HepG2 (cell line): ENCODE results near the gene LRRN4CL.
A peak's percentile ranks its signal among the peaks of the same experiment; 100 is the strongest.

ENCODE experiments used
- CC2D1A ChIP-seq: sonication (generic); formaldehyde crosslinking; IDR thresholded peaks from 2 replicates; pipeline ENCODE4 v1.8.1; 2023; ENCODE audit warnings: mild to moderate bottlenecking, missing genetic modification reagents
- ESRRA ChIP-seq: sonication (generic); formaldehyde crosslinking; IDR thresholded peaks from 2 replicates; pipeline ENCODE4 v1.5.1; 2020; ENCODE audit warnings: mild to moderate bottlenecking, low read depth, missing genetic modification reagents
- FOXA3 ChIP-seq: IDR thresholded peaks from 2 replicates; pipeline ENCODE4 v1.6.1; 2016; ENCODE audit warnings: missing genetic modification reagents, missing compliant biosample characterization
- FOXM1 ChIP-seq: sonication (generic); formaldehyde crosslinking; IDR thresholded peaks from 2 replicates; pipeline ENCODE4 v1.5.0; 2020; ENCODE audit warnings: missing genetic modification reagents
- RFX5 ChIP-seq: IDR thresholded peaks from 2 replicates; pipeline ENCODE4 v1.6.1; 2011; ENCODE audit warnings: low read depth, low read length, improper control_type of control experiment
- SALL2 ChIP-seq: sonication (generic); formaldehyde crosslinking; IDR thresholded peaks from 2 replicates; pipeline ENCODE4 v1.8.1; 2023; ENCODE audit warnings: mild to moderate bottlenecking, missing genetic modification reagents, inconsistent platforms
- ZNF274 ChIP-seq: sonication (generic); formaldehyde crosslinking; IDR thresholded peaks from 2 replicates; pipeline ENCODE4 v1.5.1; 2020; ENCODE audit warnings: mild to moderate bottlenecking, missing genetic modification reagents
- TF ChIP-seq, protein P1 (sequence below): sonication (generic); formaldehyde crosslinking; IDR thresholded peaks from 2 replicates; pipeline ENCODE4 v1.5.0; 2020; ENCODE audit warnings: mild to moderate bottlenecking, missing genetic modification reagents, moderate library complexity
- TF ChIP-seq, protein P2 (sequence below): IDR thresholded peaks from 2 replicates; pipeline ENCODE4 v1.6.1; 2012; ENCODE audit warnings: inconsistent platforms

DNA sequence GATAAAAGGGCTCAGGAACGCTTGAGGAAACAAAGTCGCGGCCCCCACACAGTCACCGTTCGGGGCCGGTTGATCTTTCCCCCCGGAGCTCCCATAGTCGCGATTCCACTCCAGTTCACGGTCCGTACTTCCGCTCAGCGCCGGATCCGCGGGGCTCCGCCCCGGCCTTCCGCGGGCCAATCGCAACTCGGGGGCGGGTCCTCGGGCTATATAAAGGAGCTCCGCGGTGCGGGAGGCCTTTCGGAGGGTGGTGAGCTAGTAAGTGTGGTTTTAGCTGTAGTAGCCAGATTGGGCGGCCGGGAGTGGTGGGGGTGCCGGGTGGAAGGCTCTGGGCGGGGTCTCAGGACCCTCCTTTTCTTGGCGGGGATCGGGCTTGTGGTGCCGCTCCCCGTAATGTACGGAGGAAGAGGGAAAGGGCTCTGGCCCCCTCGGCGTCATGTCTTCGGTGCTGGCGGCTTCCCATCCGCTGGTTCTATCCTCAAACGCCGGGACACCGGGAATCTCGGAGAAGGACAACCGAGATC, 24.2 kb downstream of the LRRN4CL start, which contains the start of the genes C11orf98 and CSKMT:
- TF ChIP-seq ZNF274 (CRISPR knock-in tag), result no peak; the same call in 1 of the 2 replicates
- TF ChIP-seq FOXA3 (CRISPR knock-in tag), result peak; percentile 33; the same call in 1 of the 2 replicates
- TF ChIP-seq ESRRA (CRISPR knock-in tag), result peak; percentile 58
- TF ChIP-seq FOXM1 (CRISPR knock-in tag), result no peak
- TF ChIP-seq, protein P1, sequence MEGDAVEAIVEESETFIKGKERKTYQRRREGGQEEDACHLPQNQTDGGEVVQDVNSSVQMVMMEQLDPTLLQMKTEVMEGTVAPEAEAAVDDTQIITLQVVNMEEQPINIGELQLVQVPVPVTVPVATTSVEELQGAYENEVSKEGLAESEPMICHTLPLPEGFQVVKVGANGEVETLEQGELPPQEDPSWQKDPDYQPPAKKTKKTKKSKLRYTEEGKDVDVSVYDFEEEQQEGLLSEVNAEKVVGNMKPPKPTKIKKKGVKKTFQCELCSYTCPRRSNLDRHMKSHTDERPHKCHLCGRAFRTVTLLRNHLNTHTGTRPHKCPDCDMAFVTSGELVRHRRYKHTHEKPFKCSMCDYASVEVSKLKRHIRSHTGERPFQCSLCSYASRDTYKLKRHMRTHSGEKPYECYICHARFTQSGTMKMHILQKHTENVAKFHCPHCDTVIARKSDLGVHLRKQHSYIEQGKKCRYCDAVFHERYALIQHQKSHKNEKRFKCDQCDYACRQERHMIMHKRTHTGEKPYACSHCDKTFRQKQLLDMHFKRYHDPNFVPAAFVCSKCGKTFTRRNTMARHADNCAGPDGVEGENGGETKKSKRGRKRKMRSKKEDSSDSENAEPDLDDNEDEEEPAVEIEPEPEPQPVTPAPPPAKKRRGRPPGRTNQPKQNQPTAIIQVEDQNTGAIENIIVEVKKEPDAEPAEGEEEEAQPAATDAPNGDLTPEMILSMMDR, result no peak
- TF ChIP-seq CC2D1A (CRISPR knock-in tag), result 0 out of 2 replicates have a peak, but pooled peaks have one; percentile 74
- TF ChIP-seq, protein P2, sequence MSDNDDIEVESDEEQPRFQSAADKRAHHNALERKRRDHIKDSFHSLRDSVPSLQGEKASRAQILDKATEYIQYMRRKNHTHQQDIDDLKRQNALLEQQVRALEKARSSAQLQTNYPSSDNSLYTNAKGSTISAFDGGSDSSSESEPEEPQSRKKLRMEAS, result peak; percentile 64; the same call in 1 of the 2 replicates
- TF ChIP-seq SALL2 (CRISPR knock-in tag), result 0 out of 2 replicates have a peak, but pooled peaks have one; percentile 23
- no peak for TF ChIP-seq RFX5
